Measurements from ENCODE around the gene MBNL2.

GRCh38 chr13:97234742-97235141 lies 12.6 kb downstream of the MBNL2 start:
- TF ChIP-seq CTCF (IDR thresholded peaks at IDR 0.05; ENCODE audit: insufficient read depth, low read length, poor library complexity, severe bottlenecking): no peak
- no peak for TF ChIP-seq EZH2phosphoT487 (conservative IDR thresholded peaks at IDR 0.05; ENCODE audit: low read length)
